ENCODE data around the gene FETUB. TPM values are rescaled to one million over a fixed set of nuclear protein-coding genes. Genes with fewer than 3 reads are reported as not detected.

FETUB gene
- total and polyA plus RNA-seq, 4 donors: not detected

GRCh38 chr3:186694288-186695032, 54.3 kb downstream of the FETUB start:
- no peak for DNase-seq
- H3K4me1 ChIP-seq (ENCODE audit: control insufficient read depth in 5 of 5, insufficient read depth in 5 of 5, low read length in 5 of 5): no peaks in the 10 kb centered on the region
- H3K27me3 ChIP-seq (ENCODE audit: control insufficient read depth in 3 of 3, insufficient read depth in 3 of 3, low read length in 2 of 3): peaks cover 0 to 3% (median 2%) of the 10 kb centered on the region in 3 donors
- H3K27ac ChIP-seq (ENCODE audit: low read depth in 1 of 2, low read length in 1 of 2): no peak overlapping the region
- no peaks in the 10 kb centered on the region for H3K9me3 ChIP-seq (ENCODE audit: control insufficient read depth in 4 of 4, insufficient read depth in 3 of 4, low read length in 3 of 4)
- H3K36me3 ChIP-seq (ENCODE audit: control insufficient read depth in 4 of 4, insufficient read depth in 4 of 4, low read length in 4 of 4): no peaks in the 10 kb centered on the region
- 83 to 87% methylated on average over 6 of the region's 6 CpGs for WGBS, 2 donors
- H3K4me3 ChIP-seq: no peak overlapping the region
- no peak for ATAC-seq (ENCODE audit: insufficient read depth, low FRiP score)
- no peak for TF ChIP-seq CTCF (IDR thresholded peaks at IDR 0.05; ENCODE audit: control extremely low read depth, extremely low read depth)
- no peak overlapping the region for H3K9ac ChIP-seq (ENCODE audit: insufficient read depth in 1 of 2, low read length in 2 of 2)

GRCh38 chr3:186696522-186696921, 56.3 kb downstream of the FETUB start:
- Histone ChIP-seq H3K27ac (ENCODE audit: low read depth in 1 of 2, low read length in 1 of 2) (no peak overlapping the region), H3K27me3 (ENCODE audit: control insufficient read depth in 3 of 3, insufficient read depth in 3 of 3, low read length in 2 of 3) (peaks cover 0 to 3% (median 2%) of the 10 kb centered on the region in 3 donors), H3K9me3 (ENCODE audit: control insufficient read depth in 4 of 4, insufficient read depth in 3 of 4, low read length in 3 of 4) (no peaks in the 10 kb centered on the region), H3K4me1 (ENCODE audit: control insufficient read depth in 5 of 5, insufficient read depth in 5 of 5, low read length in 5 of 5) (peaks cover 0 to 2% (median 0%) of the 10 kb centered on the region in 5 donors), H3K36me3 (ENCODE audit: control insufficient read depth in 4 of 4, insufficient read depth in 4 of 4, low read length in 4 of 4) (no peaks in the 10 kb centered on the region), H3K4me3 (no peak overlapping the region), H3K9ac (ENCODE audit: insufficient read depth in 1 of 2, low read length in 2 of 2) (no peak overlapping the region)
- TF ChIP-seq CTCF (IDR thresholded peaks at IDR 0.05; ENCODE audit: control extremely low read depth, extremely low read depth): no peak
- 90 to 94% methylated on average over 2 of the region's 2 CpGs for WGBS, 2 donors
- DNase-seq (no peak), ATAC-seq (ENCODE audit: insufficient read depth, low FRiP score) (no peak)

- peaks cover 0 to 3% (median 2%) of the 10 kb centered on the region in 3 donors for H3K27me3 ChIP-seq (ENCODE audit: control insufficient read depth in 3 of 3, insufficient read depth in 3 of 3, low read length in 2 of 3)
- 81 to 98% methylated on average over 4 of the region's 4 CpGs for WGBS, 2 donors
Observed at GRCh38 chr3:186697510-186697909, 57.3 kb downstream of the FETUB start.

More at GRCh38 chr3:186697510-186697909, 57.3 kb downstream of the FETUB start:
- H3K9me3 ChIP-seq (ENCODE audit: control insufficient read depth in 4 of 4, insufficient read depth in 3 of 4, low read length in 3 of 4): no peaks in the 10 kb centered on the region
- H3K4me3 ChIP-seq: no peak overlapping the region
- peaks cover 0 to 3% (median 0%) of the 10 kb centered on the region in 5 donors for H3K4me1 ChIP-seq (ENCODE audit: control insufficient read depth in 5 of 5, insufficient read depth in 5 of 5, low read length in 5 of 5)
- peak overlapping the region in 1 of 2 donors; percentile 25 for H3K27ac ChIP-seq (ENCODE audit: low read depth in 1 of 2, low read length in 1 of 2)
- no peak for TF ChIP-seq CTCF (IDR thresholded peaks at IDR 0.05; ENCODE audit: control extremely low read depth, extremely low read depth)
- DNase-seq: no peak
- ATAC-seq (ENCODE audit: insufficient read depth, low FRiP score): no peak
- H3K9ac ChIP-seq (ENCODE audit: insufficient read depth in 1 of 2, low read length in 2 of 2): no peak overlapping the region
- H3K36me3 ChIP-seq (ENCODE audit: control insufficient read depth in 4 of 4, insufficient read depth in 4 of 4, low read length in 4 of 4): no peaks in the 10 kb centered on the region
